Measurements from ENCODE around the gene STXBP2. TPM values are rescaled to one million over a fixed set of nuclear protein-coding genes. Genes with fewer than 3 reads are reported as not detected.

The STXBP2 gene
- total RNA-seq, 1 donor from 2014 or later, result 22.3 TPM

- no peak for DNase-seq (ENCODE audit: low read depth in 2 of 2)
These were observed 4.3 kb upstream of the STXBP2 start for GRCh38 chr19:7632340-7633203.

DNA sequence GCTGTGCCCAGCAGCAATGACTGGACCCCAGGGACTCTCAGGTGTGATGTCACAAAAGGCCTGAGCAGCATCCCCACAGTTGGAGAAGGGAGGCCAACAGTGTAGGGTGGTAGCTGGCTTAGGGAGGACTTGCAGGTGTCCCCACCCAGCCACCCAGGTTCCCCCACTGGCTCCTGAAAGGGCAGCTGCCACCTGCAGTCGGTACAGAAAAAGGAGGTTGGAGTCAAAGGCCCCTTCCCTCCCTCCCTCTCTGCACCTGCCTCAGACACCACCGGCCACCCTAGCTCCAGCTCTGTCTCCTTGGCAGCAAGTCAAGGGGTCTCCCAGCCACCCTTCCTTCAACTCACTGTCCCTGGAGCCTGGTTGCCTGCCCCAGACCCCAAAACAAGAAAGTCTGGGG lies 3.2 kb upstream of the STXBP2 start, which contains the start of gene PCP2:
TSS of gene PCP2 (minus strand) at position 22 of the 400 bp plus-strand sequence. CDS start 262 bp downstream, outside the sequence.
- DNase-seq (ENCODE audit: low read depth in 2 of 2), result no peak

- DNase-seq (ENCODE audit: low read depth in 2 of 2), result no peak
These were observed 1.2 kb upstream of the STXBP2 start for GRCh38 chr19:7635670-7636069.

- no peak for DNase-seq (ENCODE audit: low read depth in 2 of 2)
These were observed 606 bp upstream of the STXBP2 start for GRCh38 chr19:7636317-7636690.

DNA sequence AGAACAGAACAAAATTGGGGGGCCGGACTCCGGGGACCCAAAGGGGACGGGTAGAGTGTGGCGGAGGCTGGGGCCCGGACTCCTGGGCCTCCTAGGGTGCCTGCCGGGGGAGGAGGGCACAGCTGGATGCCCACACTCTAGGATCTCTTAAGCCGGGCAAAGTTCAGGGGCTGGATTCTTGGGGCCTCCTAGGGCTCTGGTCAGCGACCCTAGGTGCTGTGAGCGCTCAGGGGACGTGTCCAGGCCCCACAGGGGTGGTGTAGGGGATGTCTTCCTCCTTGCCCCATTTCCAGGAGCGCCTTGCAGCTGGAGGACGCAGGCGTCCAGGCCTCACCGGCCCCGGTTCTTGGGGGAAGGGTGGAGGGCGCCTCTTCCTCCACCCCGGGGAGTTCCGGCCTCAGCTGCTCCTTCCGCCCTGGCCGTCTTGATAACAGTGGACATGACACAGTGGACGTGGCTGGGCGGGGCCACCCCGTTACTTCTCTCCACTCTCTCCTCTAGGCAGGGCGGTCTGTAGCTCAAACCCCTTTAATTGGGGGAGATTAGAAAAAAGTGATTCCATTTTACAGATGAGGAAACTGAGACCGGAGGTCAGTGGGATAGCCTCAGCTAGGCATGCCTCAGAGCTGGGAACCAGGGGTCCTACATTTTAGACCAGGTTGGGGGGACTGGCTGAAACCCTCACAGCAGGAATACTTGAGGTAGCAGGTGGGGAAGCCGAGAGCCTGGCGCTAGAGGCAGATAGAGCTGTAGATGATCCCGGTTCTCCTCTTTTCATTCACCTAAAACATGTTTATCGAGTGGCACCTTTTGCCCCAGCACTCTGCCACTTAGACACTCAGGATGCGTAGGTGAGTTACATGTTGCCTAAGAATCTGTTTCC lies 705 bp downstream of the STXBP2 start:
- DNase-seq (ENCODE audit: low read depth in 2 of 2), result no peak

GRCh38 chr19:7638802-7639465 lies 2.0 kb downstream of the STXBP2 start:
- DNase-seq (ENCODE audit: low read depth in 2 of 2), result no peak

DNA sequence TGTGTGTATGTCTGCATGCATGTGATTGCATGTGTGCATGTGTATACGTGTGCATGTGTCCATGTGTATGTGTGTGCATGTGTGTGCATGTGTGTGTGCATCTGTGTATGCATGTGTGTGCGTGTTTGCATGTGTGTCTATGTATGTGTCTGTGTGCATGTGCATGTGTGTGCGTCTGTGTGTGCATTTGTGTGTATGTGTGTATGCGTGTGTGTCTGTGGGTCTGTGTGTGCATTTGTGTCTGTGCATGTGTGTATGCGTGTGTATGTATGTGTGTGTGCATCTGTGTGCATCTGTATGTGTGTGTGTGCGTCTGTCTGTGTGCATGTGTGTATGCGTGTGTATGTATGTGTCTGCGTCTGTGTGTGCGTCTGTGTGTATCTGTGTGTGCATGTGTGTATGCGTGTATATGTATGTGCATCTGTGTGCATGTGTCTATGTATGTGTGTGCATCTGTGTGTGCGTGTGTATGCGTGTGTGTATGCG lies 3.0 kb downstream of the STXBP2 start:
- no peak for DNase-seq (ENCODE audit: low read depth in 2 of 2)

- DNase-seq (ENCODE audit: low read depth in 2 of 2), result no peak
These were observed 3.9 kb downstream of the STXBP2 start for GRCh38 chr19:7640803-7641202.

DNA sequence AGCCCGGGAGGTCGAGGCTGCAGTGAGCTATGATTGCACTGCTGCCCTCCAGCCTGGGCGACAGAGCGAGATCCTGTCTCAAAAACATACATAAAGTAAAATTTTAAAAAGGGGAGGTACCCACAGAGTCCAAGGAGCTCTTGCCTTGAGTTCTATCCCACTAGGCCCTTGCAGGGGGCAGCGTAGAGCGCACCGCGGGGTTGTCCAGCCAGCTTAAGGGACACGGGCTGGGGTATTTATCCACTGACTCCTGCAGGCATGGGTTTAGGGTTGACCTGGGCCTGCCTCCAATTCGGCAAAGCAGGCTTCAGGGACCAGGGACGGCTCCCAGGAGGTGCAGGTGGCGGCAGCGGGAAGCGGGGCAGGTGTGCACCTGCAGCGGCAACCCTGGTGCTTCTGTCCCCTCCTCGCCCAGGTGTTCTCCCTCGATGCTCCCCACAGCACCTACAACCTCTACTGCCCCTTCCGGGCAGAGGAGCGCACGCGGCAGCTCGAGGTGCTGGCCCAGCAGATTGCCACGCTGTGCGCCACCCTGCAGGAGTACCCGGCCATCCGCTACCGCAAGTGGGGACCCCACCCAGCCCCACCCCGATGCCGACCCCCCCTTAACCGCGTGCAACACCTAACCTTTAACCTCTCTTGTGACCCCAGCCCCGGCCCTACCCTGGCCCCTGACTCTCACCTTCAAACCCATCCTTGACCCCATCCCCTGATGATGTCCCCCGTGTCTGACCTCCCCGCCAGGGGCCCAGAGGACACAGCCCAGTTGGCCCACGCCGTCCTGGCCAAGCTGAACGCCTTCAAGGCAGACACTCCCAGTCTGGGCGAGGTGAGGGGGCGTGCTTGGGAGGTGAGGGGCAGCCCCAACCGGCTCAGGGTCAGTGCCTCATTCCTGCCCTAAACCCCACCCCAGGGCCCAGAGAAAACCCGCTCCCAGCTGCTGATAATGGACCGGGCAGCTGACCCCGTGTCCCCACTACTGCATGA lies 4.7 kb downstream of the STXBP2 start:
- no peak for DNase-seq (ENCODE audit: low read depth in 2 of 2)

DNA sequence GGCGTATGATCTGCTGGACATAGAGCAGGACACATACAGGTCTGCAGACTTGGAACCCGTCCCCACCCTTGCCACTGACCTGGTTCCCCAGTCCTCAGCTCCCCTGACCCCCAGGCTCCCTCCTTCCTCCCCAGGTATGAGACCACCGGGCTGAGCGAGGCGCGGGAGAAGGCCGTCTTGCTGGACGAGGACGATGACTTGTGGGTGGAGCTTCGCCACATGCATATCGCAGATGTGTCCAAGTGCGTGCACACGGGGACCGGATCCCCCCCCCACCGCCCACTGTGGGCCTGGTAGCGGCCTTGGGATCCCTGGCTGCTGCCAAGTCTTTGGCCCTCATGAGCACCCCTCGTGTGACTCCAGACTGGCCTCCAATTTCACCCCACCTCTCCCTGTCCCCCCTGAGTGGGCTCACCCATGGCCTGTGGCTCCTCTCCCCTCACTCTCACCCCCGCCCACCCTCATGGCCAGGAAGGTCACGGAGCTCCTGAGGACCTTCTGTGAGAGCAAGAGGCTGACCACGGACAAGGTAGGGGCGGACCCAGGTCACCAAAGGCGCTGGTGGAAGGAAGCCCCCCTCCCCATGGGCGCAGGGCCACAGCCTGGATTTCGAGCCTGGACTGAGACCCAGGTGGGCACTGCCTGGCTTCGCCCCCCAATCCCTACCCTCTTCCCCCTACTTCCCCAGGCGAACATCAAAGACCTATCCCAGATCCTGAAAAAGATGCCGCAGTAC lies 5.6 kb downstream of the STXBP2 start:
- no peak for DNase-seq (ENCODE audit: low read depth in 2 of 2)

- no peak for DNase-seq (ENCODE audit: low read depth in 2 of 2)
These were observed 6.1 kb downstream of the STXBP2 start for GRCh38 chr19:7643031-7643415.

GRCh38 chr19:7643629-7644549 lies 7.0 kb downstream of the STXBP2 start:
- peak; percentile 11 to 29 for DNase-seq (ENCODE audit: low read depth in 2 of 2)

DNA sequence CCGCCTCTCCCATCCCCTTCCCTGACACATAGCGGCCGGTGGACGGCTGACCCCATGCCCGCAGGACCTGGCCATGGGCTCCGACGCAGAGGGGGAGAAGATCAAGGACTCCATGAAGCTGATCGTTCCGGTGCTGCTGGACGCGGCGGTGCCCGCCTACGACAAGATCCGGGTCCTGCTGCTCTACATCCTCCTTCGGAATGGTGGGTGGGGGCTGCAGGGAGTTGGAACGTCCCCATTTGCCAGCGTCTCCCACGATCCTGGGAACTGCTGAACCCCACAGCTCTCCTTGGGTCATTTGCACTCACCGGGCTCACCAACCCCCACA lies 7.6 kb downstream of the STXBP2 start:
- DNase-seq (ENCODE audit: low read depth in 2 of 2), result no peak

DNA sequence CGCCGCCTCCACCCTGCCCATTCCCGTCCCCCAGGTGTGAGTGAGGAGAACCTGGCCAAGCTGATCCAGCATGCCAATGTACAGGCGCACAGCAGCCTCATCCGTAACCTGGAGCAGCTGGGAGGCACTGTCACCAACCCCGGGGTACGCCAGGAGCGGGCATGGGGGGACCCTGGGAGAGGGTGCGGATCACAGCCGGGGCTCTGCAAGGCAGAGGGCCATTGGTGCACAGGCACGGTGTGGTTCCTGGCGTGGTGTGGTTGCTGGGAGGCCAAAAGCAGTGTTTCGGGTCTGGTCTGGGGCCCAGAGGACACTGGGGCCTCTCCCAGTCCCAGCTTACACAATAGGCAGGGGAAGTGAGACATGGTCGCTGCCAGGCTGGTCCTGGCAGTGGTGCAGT lies 8.3 kb downstream of the STXBP2 start:
- DNase-seq (ENCODE audit: low read depth in 2 of 2), result no peak

GRCh38 chr19:7645656-7646425 lies 8.9 kb downstream of the STXBP2 start:
- DNase-seq (ENCODE audit: low read depth in 2 of 2), result no peak

GRCh38 chr19:7646426-7646700 lies 9.5 kb downstream of the STXBP2 start:
- DNase-seq (ENCODE audit: low read depth in 2 of 2), result no peak

- no peak for DNase-seq (ENCODE audit: low read depth in 2 of 2)
These were observed 10.2 kb downstream of the STXBP2 start for GRCh38 chr19:7647156-7647555.

DNA sequence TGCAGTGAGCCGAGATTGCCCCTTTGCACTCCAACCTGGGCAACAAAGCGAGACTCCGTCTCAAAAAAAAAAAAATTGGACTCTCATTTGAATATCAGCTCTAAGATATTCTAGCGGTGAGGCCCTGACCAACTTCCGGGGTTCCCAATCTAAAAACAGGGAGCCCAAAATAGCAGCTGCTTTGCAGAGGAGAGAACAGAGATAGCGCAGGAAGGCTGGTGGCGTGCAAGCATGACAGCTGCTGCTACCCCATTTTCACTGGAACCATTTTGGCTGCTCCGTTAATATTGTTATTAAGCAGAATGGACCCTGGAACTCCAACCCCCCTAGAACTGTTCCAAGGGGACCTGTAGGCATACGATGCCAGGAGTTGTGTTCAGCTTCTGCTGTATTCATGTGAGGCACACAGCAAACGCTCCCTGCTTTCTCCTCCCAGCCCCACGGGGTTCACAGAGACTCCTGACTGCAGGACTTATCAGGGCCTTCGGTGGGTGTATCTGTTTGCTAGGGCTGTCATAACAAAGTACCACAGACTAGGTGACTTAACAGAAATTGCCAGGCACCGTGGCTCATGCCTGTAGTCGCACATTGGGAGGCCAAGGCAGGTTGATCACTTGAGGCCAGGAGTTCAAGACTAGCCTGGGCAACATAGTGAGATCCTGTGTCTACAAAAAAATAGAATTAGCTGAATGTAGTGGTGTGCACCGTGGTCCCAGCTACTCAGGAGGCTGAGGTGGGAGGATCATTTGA lies 11.5 kb downstream of the STXBP2 start:
- no peak for DNase-seq (ENCODE audit: low read depth in 2 of 2)
